Epithelial cell of esophagus (primary cell): ENCODE data around the gene RAB11A.
A peak's percentile ranks its signal among the peaks of the same experiment; 100 is the strongest.

Experiments
- DNase-seq: peaks from one replicate; pipeline ENCODE4 v3.0.0; 2010; ENCODE audit warnings: low read depth
- H3K4me3 ChIP-seq: 2 replicates; pipeline ENCODE4 v1.5.1; 2011; ENCODE audit warnings: mild to moderate bottlenecking, low read length, control low read depth
- TF ChIP-seq, protein P1 (sequence below): IDR thresholded peaks from 2 replicates; pipeline ENCODE4 v1.5.1; 2011; ENCODE audit warnings: low read depth, mild to moderate bottlenecking, low read length, control low read depth, inconsistent platforms; ENCODE audit not compliant: insufficient read depth; ENCODE audit errors: missing control alignments

The RAB11A gene

DNA sequence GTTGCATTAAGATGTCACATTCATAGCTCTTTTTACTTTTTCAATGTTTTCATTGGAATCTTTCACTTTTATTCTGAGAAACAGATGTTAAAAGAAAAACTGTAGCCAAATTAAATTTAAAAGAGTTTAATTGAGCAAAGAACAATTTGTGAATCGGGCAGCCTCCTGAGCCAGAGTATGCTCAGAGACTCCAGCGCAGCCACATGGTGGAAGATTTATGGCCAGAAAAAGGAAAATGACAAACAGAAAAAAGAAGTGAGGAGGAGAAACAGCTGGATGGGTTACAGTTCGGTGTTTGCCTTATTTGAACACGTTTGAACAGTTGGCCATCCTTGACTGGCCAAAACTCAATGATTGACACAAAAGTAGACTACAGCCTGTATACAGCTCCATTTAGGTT is 33.8 kb upstream of the RAB11A start:
- no peak for DNase-seq
- TF ChIP-seq, protein P1, sequence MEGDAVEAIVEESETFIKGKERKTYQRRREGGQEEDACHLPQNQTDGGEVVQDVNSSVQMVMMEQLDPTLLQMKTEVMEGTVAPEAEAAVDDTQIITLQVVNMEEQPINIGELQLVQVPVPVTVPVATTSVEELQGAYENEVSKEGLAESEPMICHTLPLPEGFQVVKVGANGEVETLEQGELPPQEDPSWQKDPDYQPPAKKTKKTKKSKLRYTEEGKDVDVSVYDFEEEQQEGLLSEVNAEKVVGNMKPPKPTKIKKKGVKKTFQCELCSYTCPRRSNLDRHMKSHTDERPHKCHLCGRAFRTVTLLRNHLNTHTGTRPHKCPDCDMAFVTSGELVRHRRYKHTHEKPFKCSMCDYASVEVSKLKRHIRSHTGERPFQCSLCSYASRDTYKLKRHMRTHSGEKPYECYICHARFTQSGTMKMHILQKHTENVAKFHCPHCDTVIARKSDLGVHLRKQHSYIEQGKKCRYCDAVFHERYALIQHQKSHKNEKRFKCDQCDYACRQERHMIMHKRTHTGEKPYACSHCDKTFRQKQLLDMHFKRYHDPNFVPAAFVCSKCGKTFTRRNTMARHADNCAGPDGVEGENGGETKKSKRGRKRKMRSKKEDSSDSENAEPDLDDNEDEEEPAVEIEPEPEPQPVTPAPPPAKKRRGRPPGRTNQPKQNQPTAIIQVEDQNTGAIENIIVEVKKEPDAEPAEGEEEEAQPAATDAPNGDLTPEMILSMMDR, result no peak
- no peak overlapping the region for H3K4me3 ChIP-seq

- TF ChIP-seq, protein P1, result peak; percentile 16
- H3K4me3 ChIP-seq, result no peak overlapping the region
- DNase-seq, result peak; percentile 16
These were observed 32.6 kb upstream of the RAB11A start for GRCh38 chr15:65836665-65837064.

- no peak for DNase-seq
- TF ChIP-seq, protein P1, result no peak
- no peak overlapping the region for H3K4me3 ChIP-seq
These were observed 31.7 kb upstream of the RAB11A start for GRCh38 chr15:65837301-65838294.

GRCh38 chr15:65839354-65839901 is 29.9 kb upstream of the RAB11A start:
- TF ChIP-seq, protein P1, result no peak
- H3K4me3 ChIP-seq, result no peak overlapping the region
- no peak for DNase-seq

GRCh38 chr15:65839985-65840384 is 29.3 kb upstream of the RAB11A start:
- no peak overlapping the region for H3K4me3 ChIP-seq
- no peak for DNase-seq
- TF ChIP-seq, protein P1, result no peak

- TF ChIP-seq, protein P1, result no peak
- DNase-seq, result peak; percentile 24
- H3K4me3 ChIP-seq, result peak overlapping the region; percentile 7
These were observed 28.0 kb upstream of the RAB11A start for GRCh38 chr15:65841121-65841930.
